Activated B cell treated with CpG ODN at 0.5 μM for 24 hours (primary cell): ENCODE measurements around the gene ZNF524. TPM values are rescaled to one million over a fixed set of nuclear protein-coding genes. Genes with fewer than 3 reads are reported as not detected.
"Not testable (repeated sequence)": the region's sequence is repeated elsewhere in the genome, so short reads cannot be mapped to it uniquely, and the experiment has no call there.

Experiments used
- ATAC-seq: fragments of 200-7000 bp; cut with Tn5 transposase; one replicate; pipeline ENCODE4 v1.10.0; 2021; ENCODE audit warnings: low read depth, mild to moderate bottlenecking, moderate library complexity
- CTCF ChIA-PET: fragments of 350-600 bp; sonication (Branson Sonifier 250); formaldehyde crosslinking; loops from one replicate; lab custom pipeline; 2021; ENCODE audit warnings: antibody characterized with exemption; lab: Charles Lee
- POLR2A ChIA-PET: fragments of 350-600 bp; sonication (Branson Sonifier 250); formaldehyde crosslinking; loops from one replicate; lab custom pipeline; 2021; ENCODE audit warnings: antibody characterized with exemption; lab: Charles Lee
- DNase-seq: peaks from one replicate; pipeline ENCODE4 v3.0.0; 2022
- H3K27ac Mint-ChIP-seq: one replicate; pipeline ENCODE4 v1.8.0; 2020; ENCODE audit warnings: mixed read lengths
- H3K27me3 Mint-ChIP-seq: one replicate; pipeline ENCODE4 v1.8.0; 2021; ENCODE audit warnings: mixed read lengths
- H3K36me3 Mint-ChIP-seq: one replicate; pipeline ENCODE4 v1.8.0; 2021; ENCODE audit warnings: low read depth, mixed read lengths
- H3K4me1 Mint-ChIP-seq: one replicate; pipeline ENCODE4 v1.8.0; 2021; ENCODE audit warnings: mixed read lengths
- H3K4me3 Mint-ChIP-seq: one replicate; pipeline ENCODE4 v1.8.0; 2020; ENCODE audit warnings: mild to moderate bottlenecking, mixed read lengths
- H3K9me3 Mint-ChIP-seq: one replicate; pipeline ENCODE4 v1.8.0; 2020; ENCODE audit warnings: mixed read lengths
- intact Hi-C: fragments of 100-400 bp; cut with micrococcal nuclease; formaldehyde crosslinking; loops from one replicate; pipeline ENCODE4 v1.15.1; 2024
- total RNA-seq: library from RNA; stranded (reverse); gene quantifications from 2 replicates; pipeline ENCODE4 v1.2.3, GENCODE V29; 2022
- TF ChIP-seq, protein P1 (sequence below): fragments of 200-600 bp; IDR thresholded peaks from one replicate; pipeline ENCODE4 v1.8.0; 2022; ENCODE audit warnings: antibody characterized with exemption, mild to moderate bottlenecking

ZNF524 gene
- total RNA-seq, 1 donor from 2014 or later: 16.1 TPM

DNA sequence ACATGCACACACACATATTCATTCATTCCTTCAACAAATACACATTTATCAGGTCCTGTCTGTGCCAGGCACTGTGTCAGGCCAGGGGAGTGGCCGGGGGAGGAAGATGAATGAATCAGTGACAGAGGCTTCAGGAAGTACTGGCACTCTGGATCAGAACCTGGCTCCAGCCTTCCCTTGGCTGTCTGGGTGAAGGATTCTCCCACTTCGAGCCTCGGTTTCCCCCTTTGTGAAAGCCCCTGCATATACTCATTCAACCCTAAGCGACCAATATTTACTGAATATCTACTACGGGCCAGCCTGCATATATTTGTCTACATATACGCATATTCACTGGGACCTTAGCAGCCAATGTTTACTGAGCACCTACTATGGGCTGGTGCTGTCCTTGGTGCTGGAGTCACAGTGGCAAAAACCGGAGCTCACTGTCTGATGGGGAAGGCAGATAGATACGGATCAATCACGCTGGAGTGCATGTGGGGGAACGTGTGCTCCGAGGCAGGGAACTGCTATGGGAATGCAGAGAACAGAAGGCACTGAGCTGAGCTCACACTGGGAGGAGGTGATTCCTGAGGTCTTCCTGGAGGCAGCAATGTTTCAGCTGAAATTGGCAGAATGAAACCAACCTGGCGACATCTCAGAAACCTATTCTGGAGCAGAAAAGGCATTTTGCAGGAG lies 18.8 kb upstream of the ZNF524 start:
- TF ChIP-seq, protein P1, sequence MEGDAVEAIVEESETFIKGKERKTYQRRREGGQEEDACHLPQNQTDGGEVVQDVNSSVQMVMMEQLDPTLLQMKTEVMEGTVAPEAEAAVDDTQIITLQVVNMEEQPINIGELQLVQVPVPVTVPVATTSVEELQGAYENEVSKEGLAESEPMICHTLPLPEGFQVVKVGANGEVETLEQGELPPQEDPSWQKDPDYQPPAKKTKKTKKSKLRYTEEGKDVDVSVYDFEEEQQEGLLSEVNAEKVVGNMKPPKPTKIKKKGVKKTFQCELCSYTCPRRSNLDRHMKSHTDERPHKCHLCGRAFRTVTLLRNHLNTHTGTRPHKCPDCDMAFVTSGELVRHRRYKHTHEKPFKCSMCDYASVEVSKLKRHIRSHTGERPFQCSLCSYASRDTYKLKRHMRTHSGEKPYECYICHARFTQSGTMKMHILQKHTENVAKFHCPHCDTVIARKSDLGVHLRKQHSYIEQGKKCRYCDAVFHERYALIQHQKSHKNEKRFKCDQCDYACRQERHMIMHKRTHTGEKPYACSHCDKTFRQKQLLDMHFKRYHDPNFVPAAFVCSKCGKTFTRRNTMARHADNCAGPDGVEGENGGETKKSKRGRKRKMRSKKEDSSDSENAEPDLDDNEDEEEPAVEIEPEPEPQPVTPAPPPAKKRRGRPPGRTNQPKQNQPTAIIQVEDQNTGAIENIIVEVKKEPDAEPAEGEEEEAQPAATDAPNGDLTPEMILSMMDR: no peak
- H3K4me3 Mint-ChIP-seq: peak overlapping the region; percentile 84
- no peaks in the 10 kb centered on the region for H3K27me3 Mint-ChIP-seq
- ATAC-seq (no peak), DNase-seq (no peak)
- H3K36me3 Mint-ChIP-seq: peaks cover 17% of the 10 kb centered on the region
- intact Hi-C loops: loop anchor here (2.0 kb wide), 4 partner anchors 18 to 94 kb away; partner anchors contain the start of genes EPN1, FIZ1, U2AF2 and ZNF580
- CTCF ChIA-PET: interaction anchor here (1.0 to 1.2 kb wide), 2 partner anchors 73 to 77 kb away, joined by 3 read pairs; partner anchors contain the start of gene U2AF2
- POLR2A ChIA-PET: interaction anchor here (0.6 to 2.5 kb wide), 5 partner anchors 14 to 104 kb away, joined by 3 to 15 read pairs (median 3); partner anchors contain the start of genes FIZ1, U2AF2, ZNF524 and ZNF580
- H3K4me1 Mint-ChIP-seq: peaks cover 34% of the 10 kb centered on the region
- peak overlapping the region; percentile 61 for H3K27ac Mint-ChIP-seq
- H3K9me3 Mint-ChIP-seq: no peaks in the 10 kb centered on the region

DNA sequence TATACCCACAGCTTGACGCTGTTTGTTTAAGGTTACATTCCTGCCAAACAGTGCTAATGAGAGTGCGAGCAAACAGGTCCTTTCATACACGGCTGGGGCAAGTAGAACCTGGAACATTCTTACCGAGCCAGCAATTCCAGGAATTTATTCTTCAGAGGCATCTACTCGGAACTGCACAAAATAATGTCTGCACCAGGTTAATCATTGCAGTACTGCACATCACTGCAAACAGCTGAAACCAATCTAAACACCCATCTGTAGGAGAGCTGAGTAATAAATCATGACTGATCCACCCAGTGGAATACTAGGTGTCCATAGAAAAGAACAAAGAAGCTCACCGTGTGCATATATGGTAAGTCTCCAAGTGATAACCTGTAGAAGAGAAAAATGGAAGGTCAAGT lies 18.3 kb upstream of the ZNF524 start:
- DNase-seq (no peak), ATAC-seq (no peak)
- intact Hi-C loops: loop anchor here (2.0 kb wide), 4 partner anchors 17 to 93 kb away; partner anchors contain the start of genes EPN1, FIZ1, U2AF2 and ZNF580
- H3K9me3 Mint-ChIP-seq: no peaks in the 10 kb centered on the region
- peak overlapping the region; percentile 7 for H3K27ac Mint-ChIP-seq
- H3K27me3 Mint-ChIP-seq: no peaks in the 10 kb centered on the region
- ChIA-PET CTCF (no interaction called here), POLR2A (interaction anchor here (0.7 to 2.5 kb wide), 3 partner anchors 17 to 73 kb away, joined by 3 to 15 read pairs (median 3); partner anchors contain the start of genes FIZ1, U2AF2, ZNF524 and ZNF580)
- H3K4me3 Mint-ChIP-seq: peak overlapping the region; percentile 84
- peaks cover 39% of the 10 kb centered on the region for H3K4me1 Mint-ChIP-seq
- H3K36me3 Mint-ChIP-seq: peaks cover 16% of the 10 kb centered on the region
- TF ChIP-seq, protein P1: no peak

DNA sequence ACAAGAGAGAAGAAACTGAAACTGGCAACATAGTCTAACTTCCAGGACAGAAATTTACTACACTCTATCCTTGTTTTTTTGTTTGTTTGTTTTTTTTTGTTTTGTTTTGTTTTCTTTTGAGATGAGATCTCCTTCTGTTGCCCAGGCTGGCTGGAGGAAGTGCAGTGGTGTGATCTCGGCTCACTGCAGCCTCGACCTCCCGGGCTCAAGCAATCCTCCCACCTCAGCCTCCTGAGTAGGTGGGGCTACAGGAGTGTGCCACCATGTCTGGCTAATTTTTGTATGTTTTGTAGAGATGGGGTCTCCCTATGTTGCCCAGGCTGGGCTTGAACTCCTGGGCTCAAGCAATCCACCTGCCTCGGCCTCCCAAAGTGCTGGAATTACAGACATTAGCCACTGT lies 17.8 kb upstream of the ZNF524 start:
- CTCF ChIA-PET, H3K9me3 Mint-ChIP-seq, intact Hi-C loops, ATAC-seq, H3K27me3 Mint-ChIP-seq, DNase-seq: not testable (repeated sequence)
- Mint-ChIP-seq H3K27ac (peak overlapping the region; percentile 7), H3K36me3 (peaks cover 11% of the 10 kb centered on the region), H3K4me3 (peak overlapping the region; percentile 84), H3K4me1 (peaks cover 44% of the 10 kb centered on the region)
- POLR2A ChIA-PET: interaction anchor here (1.0 to 2.5 kb wide), 2 partner anchors 17 to 72 kb away, joined by 3 to 15 read pairs; partner anchors contain the start of genes FIZ1, U2AF2 and ZNF524

DNA sequence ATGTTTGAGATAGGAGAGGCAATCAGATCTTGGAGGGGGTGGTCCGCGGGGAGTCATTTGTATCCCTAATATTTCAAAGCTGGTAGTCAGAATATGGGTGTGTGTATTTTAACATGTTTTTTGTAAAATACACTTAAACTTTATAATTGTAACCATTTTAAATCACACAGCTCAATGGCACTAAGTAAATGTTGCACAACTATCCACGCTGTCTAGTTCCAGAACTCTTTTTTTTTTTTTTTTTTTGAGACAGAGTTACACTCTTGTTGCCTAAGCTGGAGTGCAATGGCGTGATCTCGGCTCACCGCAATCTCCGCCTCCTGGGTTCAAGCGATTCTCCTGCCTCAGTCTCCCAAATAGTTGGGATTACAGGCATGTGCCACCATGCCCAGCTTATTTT lies 16.2 kb upstream of the ZNF524 start:
- H3K27me3 Mint-ChIP-seq, ATAC-seq, H3K27ac Mint-ChIP-seq, CTCF ChIA-PET, H3K36me3 Mint-ChIP-seq, DNase-seq, H3K9me3 Mint-ChIP-seq, H3K4me3 Mint-ChIP-seq, intact Hi-C loops: not testable (repeated sequence)
- H3K4me1 Mint-ChIP-seq: peaks cover 47% of the 10 kb centered on the region
- POLR2A ChIA-PET: interaction anchor here (1.1 to 5.7 kb wide), 2 partner anchors 16 to 51 kb away, joined by 4 to 42 read pairs; partner anchors contain the start of genes FIZ1 and ZNF524

DNA sequence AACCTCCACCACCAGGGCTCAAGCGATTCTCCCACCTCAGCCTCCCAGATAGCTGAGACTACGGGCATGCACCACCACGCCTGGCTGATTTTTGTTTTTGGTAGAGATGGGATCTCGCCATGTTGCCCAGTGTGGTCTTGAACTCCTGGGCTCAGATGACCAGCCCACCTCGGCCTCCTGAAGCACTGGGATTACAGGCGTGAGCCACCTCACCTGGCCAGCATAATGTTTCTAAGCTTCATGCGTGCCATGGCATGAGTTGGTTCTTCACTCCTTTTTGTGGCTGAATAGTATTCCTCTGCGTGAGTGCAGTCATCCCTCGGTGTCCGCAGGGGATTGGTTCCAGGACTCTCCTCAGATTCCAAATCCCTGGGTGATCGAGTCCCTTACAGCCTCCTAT lies 15.2 kb upstream of the ZNF524 start:
- DNase-seq (no peak), ATAC-seq (no peak)
- intact Hi-C loops: no loop called here
- Mint-ChIP-seq H3K4me3 (no peak overlapping the region), H3K27me3 (no peaks in the 10 kb centered on the region), H3K27ac (no peak overlapping the region), H3K9me3 (no peaks in the 10 kb centered on the region), H3K36me3 (peaks cover 3% of the 10 kb centered on the region), H3K4me1 (peaks cover 45% of the 10 kb centered on the region)
- ChIA-PET POLR2A (interaction anchor here (1.1 to 5.7 kb wide), 2 partner anchors 15 to 50 kb away, joined by 4 to 42 read pairs; partner anchors contain the start of genes FIZ1 and ZNF524), CTCF (interaction anchor here (0.9 kb wide), 1 partner anchor 81 kb away, joined by 3 read pairs; no protein-coding TSS in a partner anchor)
- TF ChIP-seq, protein P1: no peak
